EH (cell line): ENCODE measurements around the gene FRMD1.

Source experiments
- DNase-seq: peaks from one replicate; pipeline ENCODE4 v3.0.0-alpha.2; 2015; ENCODE audit warnings: low read depth

Gene FRMD1

GRCh38 chr6:168078943-168079405 is at the start of gene FRMD1:
Gene FRMD1, minus strand, starts transcription at chr6:168079212. Its CDS starts 118 bp downstream, at chr6:168079094.
- DNase-seq, result no peak

- DNase-seq, result no peak
These were observed 49.1 kb upstream of the FRMD1 start for GRCh38 chr6:168128006-168128630.

GRCh38 chr6:168127384-168127868 is 48.4 kb upstream of the FRMD1 start:
- DNase-seq, result no peak

GRCh38 chr6:168126566-168127383 is 47.8 kb upstream of the FRMD1 start:
- no peak for DNase-seq

GRCh38 chr6:168125429-168126001 is 46.5 kb upstream of the FRMD1 start:
- DNase-seq, result no peak

GRCh38 chr6:168124921-168125320 is 45.9 kb upstream of the FRMD1 start:
- DNase-seq, result no peak

GRCh38 chr6:168124158-168124557 is 45.1 kb upstream of the FRMD1 start:
- DNase-seq, result no peak

GRCh38 chr6:168123165-168123911 is 44.3 kb upstream of the FRMD1 start:
- DNase-seq, result no peak

GRCh38 chr6:168122521-168122920 is 43.5 kb upstream of the FRMD1 start:
- no peak for DNase-seq

- no peak for DNase-seq
These were observed 43.0 kb upstream of the FRMD1 start for GRCh38 chr6:168122011-168122410.

- DNase-seq, result no peak
These were observed 42.3 kb upstream of the FRMD1 start for GRCh38 chr6:168121303-168121665.

- no peak for DNase-seq
These were observed 41.6 kb upstream of the FRMD1 start for GRCh38 chr6:168120390-168121302.

GRCh38 chr6:168119539-168119938 is 40.5 kb upstream of the FRMD1 start:
- DNase-seq, result no peak

- DNase-seq, result no peak
These were observed 39.9 kb upstream of the FRMD1 start for GRCh38 chr6:168118935-168119334.

GRCh38 chr6:168117942-168118341 is 38.9 kb upstream of the FRMD1 start:
- DNase-seq, result no peak

GRCh38 chr6:168116975-168117899 is 38.2 kb upstream of the FRMD1 start:
- DNase-seq, result no peak

- DNase-seq, result no peak
These were observed 37.5 kb upstream of the FRMD1 start for GRCh38 chr6:168116438-168116974.

- no peak for DNase-seq
These were observed 36.9 kb upstream of the FRMD1 start for GRCh38 chr6:168115748-168116437.

- DNase-seq, result no peak
These were observed 34.2 kb upstream of the FRMD1 start for GRCh38 chr6:168113226-168113625.
